Left lung (tissue), 10 donors: ENCODE measurements around the gene PUS10. TPM values are rescaled to one million over a fixed set of nuclear protein-coding genes. Genes with fewer than 3 reads are reported as not detected.
"Not testable (repeated sequence)": the region's sequence is repeated elsewhere in the genome, so short reads cannot be mapped to it uniquely, and the experiment has no call there.

Experiments
- ATAC-seq: fragments of 200-7000 bp; cut with Tn5 transposase; one replicate; pipeline ENCODE4 v1.9.1; 2020; ENCODE audit warnings: moderate library complexity
- DNase-seq, 4 donors: peaks; one replicate each; pipeline ENCODE4 v3.0.0-alpha.2; 2013 to 2020
- H3K27ac ChIP-seq, 2 donors: fragments of 200-600 bp; sonication (generic) in 1 of 2; one replicate each; pipeline versions ENCODE4 v1.5.0 to v1.8.0; 2020 to 2021
- H3K27me3 ChIP-seq, 2 donors: fragments of 200-600 bp; sonication (generic) in 1 of 2; one replicate each; pipeline versions ENCODE4 v1.5.0 to v1.8.0; 2020 to 2021
- H3K36me3 ChIP-seq, 2 donors: fragments of 200-600 bp; sonication (generic) in 1 of 2; one replicate each; pipeline versions ENCODE4 v1.5.0 to v1.8.0; 2020 to 2021
- H3K4me1 ChIP-seq, 2 donors: fragments of 200-600 bp; one replicate each; pipeline ENCODE4 v1.8.0; 2021
- H3K4me3 ChIP-seq, 2 donors: fragments of 200-600 bp; sonication (generic) in 1 of 2; one replicate each; pipeline versions ENCODE4 v1.5.0 to v1.8.0; 2020 to 2021; ENCODE audit warnings: mild to moderate bottlenecking in 1 of 2
- H3K9me3 ChIP-seq, 2 donors: fragments of 200-600 bp; sonication (generic) in 1 of 2; one replicate each; pipeline versions ENCODE4 v1.5.0 to v1.8.0; 2020 to 2021
- intact Hi-C, 2 donors: fragments of 100-400 bp; cut with DNase I; formaldehyde crosslinking; loops; one replicate each; pipeline versions ENCODE4 v1.11.2 to v1.14.2; 2022
- polyA plus RNA-seq, 6 donors: library from polyadenylated mRNA; unstranded; fragments of 120-200 nt; gene quantifications; one replicate each; pipeline ENCODE4 v1.2.1, GENCODE V29; 2013; ENCODE audit not compliant: insufficient read length in 6 of 6
- total RNA-seq, 2 donors: library from RNA; stranded (reverse); fragmentation: NEBNext Ultra II Directional; extraction: Animal tissue kit (Norgen Biotek cat#: 25700); gene quantifications; one replicate each; pipeline ENCODE4 v1.2.1, GENCODE V29; 2021
- TF ChIP-seq, protein P1 (sequence below), 2 donors: fragments of 200-600 bp; sonication (generic) in 1 of 2; IDR thresholded peaks; one replicate each; pipeline versions ENCODE4 v1.5.0 to v1.8.0; 2021; ENCODE audit warnings: antibody characterized with exemption in 2 of 2
- donor health status: DM: no; HTN: yes; CAD: no.
- donor health status: DM: no; HTN: no; CAD: no.

PUS10 gene
- total and polyA plus RNA-seq, 8 donors: 8.6 to 16.1 (median 12.2) TPM

GRCh38 chr2:60989259-60989658 is 28.8 kb downstream of the PUS10 start:
- TF ChIP-seq, protein P1, sequence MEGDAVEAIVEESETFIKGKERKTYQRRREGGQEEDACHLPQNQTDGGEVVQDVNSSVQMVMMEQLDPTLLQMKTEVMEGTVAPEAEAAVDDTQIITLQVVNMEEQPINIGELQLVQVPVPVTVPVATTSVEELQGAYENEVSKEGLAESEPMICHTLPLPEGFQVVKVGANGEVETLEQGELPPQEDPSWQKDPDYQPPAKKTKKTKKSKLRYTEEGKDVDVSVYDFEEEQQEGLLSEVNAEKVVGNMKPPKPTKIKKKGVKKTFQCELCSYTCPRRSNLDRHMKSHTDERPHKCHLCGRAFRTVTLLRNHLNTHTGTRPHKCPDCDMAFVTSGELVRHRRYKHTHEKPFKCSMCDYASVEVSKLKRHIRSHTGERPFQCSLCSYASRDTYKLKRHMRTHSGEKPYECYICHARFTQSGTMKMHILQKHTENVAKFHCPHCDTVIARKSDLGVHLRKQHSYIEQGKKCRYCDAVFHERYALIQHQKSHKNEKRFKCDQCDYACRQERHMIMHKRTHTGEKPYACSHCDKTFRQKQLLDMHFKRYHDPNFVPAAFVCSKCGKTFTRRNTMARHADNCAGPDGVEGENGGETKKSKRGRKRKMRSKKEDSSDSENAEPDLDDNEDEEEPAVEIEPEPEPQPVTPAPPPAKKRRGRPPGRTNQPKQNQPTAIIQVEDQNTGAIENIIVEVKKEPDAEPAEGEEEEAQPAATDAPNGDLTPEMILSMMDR (IDR thresholded peaks at IDR 0.05): no peak
- no peak overlapping the region for H3K27ac ChIP-seq
- ATAC-seq: no peak
- H3K27me3 ChIP-seq: no peaks in the 10 kb centered on the region
- H3K4me3 ChIP-seq: no peak overlapping the region
- intact Hi-C loops: no loop called here
- no peak for DNase-seq
- H3K4me1 ChIP-seq: peaks cover 0 to 28% of the 10 kb centered on the region in 2 donors
- H3K9me3 ChIP-seq: peaks cover 0 to 11% of the 10 kb centered on the region in 2 donors
- no peaks in the 10 kb centered on the region for H3K36me3 ChIP-seq

- H3K36me3 ChIP-seq, ATAC-seq, intact Hi-C loops: not testable (repeated sequence)
These were observed 30.4 kb downstream of the PUS10 start for GRCh38 chr2:60987656-60988055.

DNA sequence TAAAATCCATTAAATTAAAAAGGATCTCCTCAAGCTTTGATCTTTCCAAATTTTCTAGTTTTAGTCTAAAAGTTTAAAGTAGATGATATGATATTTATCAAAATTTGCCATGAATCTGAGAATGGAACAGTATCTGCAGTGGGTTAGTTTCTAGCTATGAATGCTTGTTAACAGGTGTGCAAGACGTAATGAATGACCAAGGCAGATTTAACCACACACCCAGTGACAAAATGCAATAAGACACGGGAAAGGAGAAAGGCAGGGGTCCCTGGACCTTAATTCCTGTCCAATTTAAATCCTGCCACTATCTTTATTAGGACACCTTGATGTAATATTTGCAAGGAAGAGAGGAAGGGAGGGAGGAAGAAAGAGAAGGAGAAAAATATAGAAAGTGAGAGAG is 31.0 kb downstream of the PUS10 start:
- H3K36me3 ChIP-seq: no peaks in the 10 kb centered on the region
- H3K27me3 ChIP-seq: no peaks in the 10 kb centered on the region
- no peak for ATAC-seq
- H3K9me3 ChIP-seq: peaks cover 0 to 9% of the 10 kb centered on the region in 2 donors
- H3K4me1 ChIP-seq: peaks cover 0 to 15% of the 10 kb centered on the region in 2 donors
- no peak overlapping the region for H3K4me3 ChIP-seq
- no peak for DNase-seq
- H3K27ac ChIP-seq: no peak overlapping the region
- intact Hi-C loops: no loop called here
- TF ChIP-seq, protein P1 (IDR thresholded peaks at IDR 0.05): no peak

More at GRCh38 chr2:60987656-60988055, 30.4 kb downstream of the PUS10 start:
- Histone ChIP-seq H3K9me3 (peaks cover 0 to 11% of the 10 kb centered on the region in 2 donors), H3K4me1 (peaks cover 0 to 19% of the 10 kb centered on the region in 2 donors)
- H3K27me3 ChIP-seq, H3K4me3 ChIP-seq, DNase-seq, H3K27ac ChIP-seq: not testable (repeated sequence)

DNA sequence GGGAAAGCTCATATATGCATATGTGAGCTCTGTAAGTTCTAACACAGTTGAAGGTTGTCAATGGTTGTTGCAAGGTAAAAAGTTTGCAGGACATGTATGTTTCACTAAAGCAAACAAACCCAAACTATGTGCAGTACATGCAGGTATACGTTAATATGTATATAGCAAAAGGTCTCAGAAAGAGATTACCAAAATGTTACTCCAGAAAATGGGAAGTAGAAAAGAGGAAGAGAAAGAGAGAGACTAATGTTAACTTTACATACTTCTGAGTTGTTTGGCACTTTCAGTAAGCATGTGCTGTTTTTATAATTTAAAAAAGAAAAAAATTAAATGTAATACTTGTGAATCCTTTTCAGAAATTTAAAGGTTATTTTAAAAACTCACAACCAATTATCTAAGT is 33.3 kb downstream of the PUS10 start:
- ATAC-seq: no peak
- intact Hi-C loops: no loop called here
- TF ChIP-seq, protein P1 (IDR thresholded peaks at IDR 0.05): no peak

GRCh38 chr2:60982066-60982465 is 36.0 kb downstream of the PUS10 start:
- H3K36me3 ChIP-seq, H3K4me3 ChIP-seq, H3K27me3 ChIP-seq, DNase-seq, ATAC-seq, intact Hi-C loops, H3K9me3 ChIP-seq, H3K27ac ChIP-seq: not testable (repeated sequence)
- H3K4me1 ChIP-seq: peaks cover 0 to 19% of the 10 kb centered on the region in 2 donors

More for the DNA sequence above, 33.3 kb downstream of the PUS10 start:
- no peak for DNase-seq
- peaks cover 0 to 15% of the 10 kb centered on the region in 2 donors for H3K4me1 ChIP-seq
- no peak overlapping the region for H3K4me3 ChIP-seq
- no peaks in the 10 kb centered on the region for H3K9me3 ChIP-seq
- no peaks in the 10 kb centered on the region for H3K36me3 ChIP-seq
- no peak overlapping the region for H3K27ac ChIP-seq
- H3K27me3 ChIP-seq: no peaks in the 10 kb centered on the region

- no peak for DNase-seq
- no peaks in the 10 kb centered on the region for H3K9me3 ChIP-seq
- no peak overlapping the region for H3K4me3 ChIP-seq
- H3K36me3 ChIP-seq: no peaks in the 10 kb centered on the region
- ATAC-seq: no peak
- TF ChIP-seq, protein P1 (IDR thresholded peaks at IDR 0.05): no peak
- H3K27me3 ChIP-seq: no peaks in the 10 kb centered on the region
- no peak overlapping the region for H3K27ac ChIP-seq
- intact Hi-C loops: no loop called here
- peaks cover 0 to 16% of the 10 kb centered on the region in 2 donors for H3K4me1 ChIP-seq
These were observed 37.8 kb downstream of the PUS10 start for GRCh38 chr2:60980071-60980815.
